GM12801 (cell line): ENCODE measurements around the gene RHOBTB3.

Source experiments
- TF ChIP-seq, protein P1 (sequence below): IDR thresholded peaks from one replicate; pipeline ENCODE4 v1.5.1; 2011; ENCODE audit warnings: control low read depth; ENCODE audit not compliant: insufficient read length; ENCODE audit errors: extremely low read depth

The RHOBTB3 gene

DNA sequence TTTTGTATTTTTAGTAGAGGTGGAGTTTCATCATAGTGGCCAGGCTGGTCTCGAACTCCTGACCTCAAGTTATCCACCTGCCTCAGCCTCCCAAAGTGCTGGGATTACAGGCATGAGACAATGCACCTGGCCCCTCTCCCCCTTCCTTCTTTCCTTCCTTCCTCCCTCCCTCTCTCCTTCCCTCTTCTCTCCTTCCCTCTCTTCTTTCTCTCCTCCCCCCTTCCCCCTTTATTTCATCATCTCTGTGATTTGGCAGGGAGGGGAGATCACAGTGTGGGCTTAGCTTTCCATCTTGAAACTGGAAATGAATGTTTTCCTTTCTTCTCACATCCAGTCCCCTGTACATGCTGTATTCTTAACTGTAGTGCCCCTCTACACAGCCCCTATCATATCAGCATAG, 12.7 kb downstream of the RHOBTB3 start:
- TF ChIP-seq, protein P1, sequence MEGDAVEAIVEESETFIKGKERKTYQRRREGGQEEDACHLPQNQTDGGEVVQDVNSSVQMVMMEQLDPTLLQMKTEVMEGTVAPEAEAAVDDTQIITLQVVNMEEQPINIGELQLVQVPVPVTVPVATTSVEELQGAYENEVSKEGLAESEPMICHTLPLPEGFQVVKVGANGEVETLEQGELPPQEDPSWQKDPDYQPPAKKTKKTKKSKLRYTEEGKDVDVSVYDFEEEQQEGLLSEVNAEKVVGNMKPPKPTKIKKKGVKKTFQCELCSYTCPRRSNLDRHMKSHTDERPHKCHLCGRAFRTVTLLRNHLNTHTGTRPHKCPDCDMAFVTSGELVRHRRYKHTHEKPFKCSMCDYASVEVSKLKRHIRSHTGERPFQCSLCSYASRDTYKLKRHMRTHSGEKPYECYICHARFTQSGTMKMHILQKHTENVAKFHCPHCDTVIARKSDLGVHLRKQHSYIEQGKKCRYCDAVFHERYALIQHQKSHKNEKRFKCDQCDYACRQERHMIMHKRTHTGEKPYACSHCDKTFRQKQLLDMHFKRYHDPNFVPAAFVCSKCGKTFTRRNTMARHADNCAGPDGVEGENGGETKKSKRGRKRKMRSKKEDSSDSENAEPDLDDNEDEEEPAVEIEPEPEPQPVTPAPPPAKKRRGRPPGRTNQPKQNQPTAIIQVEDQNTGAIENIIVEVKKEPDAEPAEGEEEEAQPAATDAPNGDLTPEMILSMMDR = no peak

DNA sequence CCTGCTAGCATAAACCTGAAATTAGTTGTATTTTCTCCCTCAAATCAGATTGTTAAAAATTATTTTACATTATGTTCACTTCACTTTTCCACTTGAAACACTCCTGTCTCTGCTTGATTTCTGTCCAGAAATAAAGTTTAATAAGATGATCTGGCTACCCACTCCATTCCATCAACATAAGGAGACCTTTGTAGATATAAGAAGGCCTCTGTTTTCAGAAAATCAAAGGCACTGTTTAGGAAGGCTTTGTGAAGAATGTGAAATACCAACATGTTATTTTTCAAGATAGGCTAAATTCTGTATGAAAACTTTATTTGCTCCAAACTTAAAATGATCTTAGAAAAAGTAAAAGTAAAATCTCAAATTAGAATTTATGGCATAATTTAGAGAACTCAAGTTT, 15.1 kb downstream of the RHOBTB3 start:
- TF ChIP-seq, protein P1 = no peak

DNA sequence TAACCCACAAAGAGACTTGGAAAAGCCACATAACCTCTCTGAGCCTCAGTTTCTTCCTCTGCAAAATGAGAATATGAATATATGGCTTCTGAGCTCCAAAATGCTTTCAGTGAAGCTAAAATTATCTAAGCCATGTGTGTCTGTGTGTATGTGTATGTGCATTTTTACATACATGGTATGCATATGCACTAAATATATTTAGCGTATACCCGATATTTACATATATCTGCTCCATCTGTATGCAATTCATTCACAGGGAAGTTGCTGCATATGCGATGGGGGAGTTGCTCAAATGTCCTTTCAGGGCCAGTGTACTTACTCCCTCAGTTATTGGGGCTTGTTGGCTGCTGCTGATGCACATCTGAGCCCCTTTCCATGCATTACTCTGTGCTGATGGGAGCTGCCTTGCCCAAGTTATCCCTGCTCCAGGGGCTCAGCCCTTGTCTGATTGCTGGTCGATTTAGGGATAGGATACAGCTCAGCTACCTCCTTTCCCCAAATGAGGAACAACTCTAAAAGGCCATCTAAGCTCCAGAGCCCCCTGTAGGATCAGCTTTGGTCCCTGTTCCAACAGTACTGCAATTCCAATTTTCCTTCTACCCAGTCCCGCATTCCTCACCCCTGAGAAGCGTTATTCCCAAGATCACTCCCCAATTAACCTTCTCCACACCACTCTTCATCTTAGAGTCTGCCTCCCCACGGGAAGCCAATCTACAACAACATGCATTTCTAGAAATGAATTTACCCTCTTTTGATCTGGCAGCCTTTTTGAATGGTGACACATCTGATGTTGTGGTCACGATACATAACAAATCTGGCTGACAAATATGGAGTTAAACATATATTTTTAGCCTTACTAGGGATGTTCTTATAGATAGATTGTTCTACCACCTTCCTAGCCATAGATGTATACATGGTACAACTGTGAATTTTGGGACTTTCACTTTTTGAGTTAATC, 15.9 kb downstream of the RHOBTB3 start:
- TF ChIP-seq, protein P1 = no peak

DNA sequence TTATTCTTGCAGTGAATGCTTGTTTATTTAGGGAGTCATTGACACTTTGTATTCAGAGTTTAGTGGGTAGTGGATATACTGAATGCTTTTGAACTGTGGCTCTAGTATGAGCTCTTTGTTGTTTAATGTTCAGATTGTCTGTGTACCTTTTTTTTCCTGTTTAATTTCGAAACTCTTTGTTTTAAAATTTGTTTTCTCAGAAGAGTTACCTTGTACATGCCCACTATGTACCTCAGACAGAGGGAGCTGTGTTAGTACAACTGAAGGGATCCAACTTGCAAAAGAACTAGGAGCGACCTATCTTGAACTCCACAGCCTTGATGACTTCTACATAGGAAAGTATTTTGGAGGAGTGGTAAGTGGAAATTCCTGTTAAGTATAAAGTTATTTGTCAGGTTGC, 17.0 kb downstream of the RHOBTB3 start:
- TF ChIP-seq, protein P1 = no peak

DNA sequence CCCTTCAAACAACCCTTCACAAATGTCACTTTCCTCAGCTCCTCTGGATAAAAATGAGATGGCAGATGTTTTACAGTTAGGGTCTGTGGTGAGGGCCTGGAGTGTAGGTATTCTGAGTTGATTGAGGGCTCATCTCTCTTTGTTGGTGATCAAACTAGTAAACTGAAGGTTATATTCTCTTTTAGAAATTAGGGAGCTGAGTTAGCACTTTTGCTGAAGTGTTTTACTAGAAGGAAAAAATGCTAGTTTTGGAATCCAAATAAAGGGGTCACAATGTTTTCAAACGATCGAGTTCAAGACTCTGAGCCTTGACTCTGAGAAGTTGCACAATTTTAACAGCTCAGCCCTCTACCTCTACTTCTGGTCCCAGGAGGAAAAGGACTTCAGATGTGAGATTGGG, 23.4 kb downstream of the RHOBTB3 start:
- TF ChIP-seq, protein P1 = no peak

DNA sequence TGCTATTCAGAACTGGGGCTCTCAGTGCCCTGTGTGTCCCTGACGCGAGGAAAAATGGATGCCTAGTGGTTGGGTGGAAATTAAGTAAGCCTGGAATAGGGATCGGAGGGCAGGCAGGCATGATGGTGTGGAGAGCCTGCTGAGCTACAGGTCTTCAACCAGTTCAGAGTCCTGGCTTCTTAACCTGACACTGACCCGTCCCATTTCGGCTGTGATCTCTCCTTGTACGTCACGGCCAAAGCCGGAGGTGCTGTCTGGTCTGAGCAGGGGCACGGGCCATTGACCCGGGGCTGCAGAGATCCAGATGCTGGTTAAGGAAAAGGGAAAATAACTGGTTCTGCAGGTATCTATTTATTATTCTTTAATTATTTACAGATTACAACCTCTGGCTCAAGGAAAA, 27.9 kb downstream of the RHOBTB3 start:
- TF ChIP-seq, protein P1 = no peak

DNA sequence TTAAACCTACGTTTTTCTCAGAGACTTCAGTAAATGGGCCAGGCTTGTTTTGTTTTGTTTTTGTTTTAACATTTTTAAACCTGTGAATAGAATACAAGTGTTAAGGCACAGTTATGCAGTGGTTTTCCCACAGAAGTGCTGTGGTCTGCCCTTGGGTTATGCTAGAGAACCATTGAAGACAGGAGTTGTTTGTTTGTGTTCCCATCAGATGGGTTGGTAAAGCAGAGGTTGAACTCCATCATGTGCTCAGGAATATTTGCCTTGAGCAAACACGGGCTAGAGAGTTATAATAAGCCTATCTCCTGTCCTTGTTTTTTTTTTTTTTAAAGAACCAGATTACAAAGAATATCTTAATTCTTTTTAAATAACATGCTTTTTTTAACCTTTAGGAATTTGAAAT, 28.5 kb downstream of the RHOBTB3 start:
- TF ChIP-seq, protein P1 = no peak
